Prostate gland (tissue), 2 donors: Measurements from ENCODE around the gene POP7.

Experiments used
- CTCF ChIP-seq, 4 experiments: fragments of 200-600 bp in 2 of 4; fragments of 450-650 bp in 2 of 4; sonication (generic) in 2 of 4; IDR thresholded peaks; 1 replicate in 3 of 4; 2 replicates in 1 of 4; pipeline ENCODE4 v1.5.1; 2016 to 2019; ENCODE audit warnings: antibody characterized with exemption in 4 of 4, mild to moderate bottlenecking in 2 of 4, moderate library complexity in 2 of 4
- POLR2AphosphoS5 ChIP-seq: sonication (generic); formaldehyde crosslinking; IDR thresholded peaks from one replicate; pipeline ENCODE4 v1.6.1; 2017; ENCODE audit warnings: antibody characterized with exemption

GRCh38 chr7:100730136-100730800 lies 24.3 kb downstream of the POP7 start:
- TF ChIP-seq POLR2AphosphoS5: no peak
- TF ChIP-seq CTCF (IDR thresholded peaks at IDR 0.05): no peak
